ENCODE results near the gene PLEKHA1.

The PLEKHA1 gene

GRCh38 chr10:122347170-122347841 is 27.2 kb upstream of the PLEKHA1 start:
- H3K9ac ChIP-seq (ENCODE audit: low read length): no peak overlapping the region
- H4K20me1 ChIP-seq (ENCODE audit: insufficient read depth, low read length): no peaks in the 10 kb centered on the region
- peaks cover 36% of the 10 kb centered on the region for H3K27me3 ChIP-seq (ENCODE audit: low read depth, low read length)
- no peaks in the 10 kb centered on the region for H3K9me3 ChIP-seq (ENCODE audit: insufficient read depth, low read length)
- peaks cover 54% of the 10 kb centered on the region for H3K4me1 ChIP-seq (ENCODE audit: low read length)
- no peak overlapping the region for H3K4me2 ChIP-seq (ENCODE audit: low read length)
- H3K36me3 ChIP-seq (replicated peaks; ENCODE audit: low read depth, low read length): peaks cover 4% of the 10 kb centered on the region
- H3K79me2 ChIP-seq (ENCODE audit: low read length): no peaks in the 10 kb centered on the region
- H2AFZ ChIP-seq (ENCODE audit: low read depth, low read length): no peak overlapping the region
- no peak overlapping the region for H3K27ac ChIP-seq (ENCODE audit: low read length)
- H3K4me3 ChIP-seq (ENCODE audit: low read length): no peak overlapping the region
- no peak for TF ChIP-seq CTCF (IDR thresholded peaks at IDR 0.05; ENCODE audit: low read depth, low read length)
- TF ChIP-seq EZH2phosphoT487 (IDR thresholded peaks at IDR 0.05; ENCODE audit: low read depth): no peak

GRCh38 chr10:122348512-122348911 is 26.0 kb upstream of the PLEKHA1 start:
- Histone ChIP-seq H3K27ac (ENCODE audit: low read length) (peak overlapping the region; percentile 37; the same call in 1 of the 2 replicates), H3K4me3 (ENCODE audit: low read length) (peak overlapping the region; percentile 43), H3K79me2 (ENCODE audit: low read length) (no peaks in the 10 kb centered on the region), H3K4me2 (ENCODE audit: low read length) (peak overlapping the region; percentile 67), H4K20me1 (ENCODE audit: insufficient read depth, low read length) (no peaks in the 10 kb centered on the region), H2AFZ (ENCODE audit: low read depth, low read length) (no peak overlapping the region), H3K36me3 (replicated peaks; ENCODE audit: low read depth, low read length) (peaks cover 4% of the 10 kb centered on the region), H3K27me3 (ENCODE audit: low read depth, low read length) (peaks cover 46% of the 10 kb centered on the region), H3K9ac (ENCODE audit: low read length) (no peak overlapping the region), H3K9me3 (ENCODE audit: insufficient read depth, low read length) (no peaks in the 10 kb centered on the region), H3K4me1 (ENCODE audit: low read length) (peaks cover 44% of the 10 kb centered on the region)
- TF ChIP-seq EZH2phosphoT487 (IDR thresholded peaks at IDR 0.05; ENCODE audit: low read depth) (no peak), CTCF (IDR thresholded peaks at IDR 0.05; ENCODE audit: low read depth, low read length) (no peak)

- H3K4me2 ChIP-seq (ENCODE audit: low read length): peak overlapping the region; percentile 67
- peak overlapping the region; percentile 43; the same call in 1 of the 2 replicates for H3K4me3 ChIP-seq (ENCODE audit: low read length)
- H3K4me1 ChIP-seq (ENCODE audit: low read length): peaks cover 39% of the 10 kb centered on the region
- no peaks in the 10 kb centered on the region for H3K79me2 ChIP-seq (ENCODE audit: low read length)
- H2AFZ ChIP-seq (ENCODE audit: low read depth, low read length): no peak overlapping the region
- H3K9ac ChIP-seq (ENCODE audit: low read length): no peak overlapping the region
- H3K27me3 ChIP-seq (ENCODE audit: low read depth, low read length): peaks cover 46% of the 10 kb centered on the region
- H3K9me3 ChIP-seq (ENCODE audit: insufficient read depth, low read length): no peaks in the 10 kb centered on the region
- H4K20me1 ChIP-seq (ENCODE audit: insufficient read depth, low read length): no peaks in the 10 kb centered on the region
- no peak overlapping the region for H3K27ac ChIP-seq (ENCODE audit: low read length)
- peaks cover 4% of the 10 kb centered on the region for H3K36me3 ChIP-seq (replicated peaks; ENCODE audit: low read depth, low read length)
- TF ChIP-seq CTCF (IDR thresholded peaks at IDR 0.05; ENCODE audit: low read depth, low read length): no peak
- TF ChIP-seq EZH2phosphoT487 (IDR thresholded peaks at IDR 0.05; ENCODE audit: low read depth): no peak
These were observed 25.6 kb upstream of the PLEKHA1 start for GRCh38 chr10:122348935-122349361.

- Histone ChIP-seq H4K20me1 (ENCODE audit: insufficient read depth, low read length) (no peaks in the 10 kb centered on the region), H3K4me2 (ENCODE audit: low read length) (no peak overlapping the region), H3K9me3 (ENCODE audit: insufficient read depth, low read length) (no peaks in the 10 kb centered on the region), H3K9ac (ENCODE audit: low read length) (no peak overlapping the region), H3K27me3 (ENCODE audit: low read depth, low read length) (peaks cover 50% of the 10 kb centered on the region), H3K36me3 (replicated peaks; ENCODE audit: low read depth, low read length) (peaks cover 4% of the 10 kb centered on the region), H3K4me3 (ENCODE audit: low read length) (no peak overlapping the region), H3K4me1 (ENCODE audit: low read length) (peaks cover 30% of the 10 kb centered on the region), H3K79me2 (ENCODE audit: low read length) (no peaks in the 10 kb centered on the region), H2AFZ (ENCODE audit: low read depth, low read length) (no peak overlapping the region), H3K27ac (ENCODE audit: low read length) (no peak overlapping the region)
- no peak for TF ChIP-seq EZH2phosphoT487 (IDR thresholded peaks at IDR 0.05; ENCODE audit: low read depth)
- no peak for TF ChIP-seq CTCF (IDR thresholded peaks at IDR 0.05; ENCODE audit: low read depth, low read length)
These were observed 24.6 kb upstream of the PLEKHA1 start for GRCh38 chr10:122349758-122350369.
